ENCODE results near the gene SPARCL1. TPM values are rescaled to one million over a fixed set of nuclear protein-coding genes. Genes with fewer than 3 reads are reported as not detected.
A peak's percentile ranks its signal among the peaks of the same experiment; 100 is the strongest.
"Not testable (repeated sequence)": the region's sequence is repeated elsewhere in the genome, so short reads cannot be mapped to it uniquely, and the experiment has no call there.

SPARCL1 gene
- total and polyA plus RNA-seq, 2 experiments from 2014 or later = not detected

DNA sequence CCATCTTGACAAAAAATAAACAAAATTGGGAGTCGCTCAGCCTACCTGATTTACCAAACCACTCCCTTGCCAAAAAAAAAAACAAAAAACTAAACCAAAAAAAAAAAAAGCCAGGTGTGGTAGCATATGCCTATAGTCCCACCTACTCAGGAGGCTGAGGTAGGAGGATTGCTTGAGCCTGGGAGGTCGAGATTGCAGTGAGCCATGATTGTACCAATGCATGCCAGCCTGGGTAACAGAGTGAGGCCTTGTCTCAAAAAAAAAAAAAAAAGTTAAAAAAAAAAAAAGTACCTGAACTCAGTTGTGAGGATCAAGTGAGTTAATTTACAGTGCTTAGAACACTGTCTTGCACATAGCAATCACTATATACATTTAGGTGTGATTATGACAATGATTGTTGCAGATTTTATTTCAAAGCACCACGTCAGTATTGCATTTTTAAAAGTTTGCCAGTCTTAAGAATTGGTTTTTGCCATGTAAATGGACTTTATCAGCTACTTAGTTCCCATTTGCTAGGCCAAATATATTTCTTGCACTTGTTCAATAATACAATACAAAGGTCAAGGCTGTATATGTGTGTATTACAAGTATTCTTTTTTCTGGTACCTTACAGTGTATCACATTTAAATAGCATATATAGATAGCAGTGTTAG lies 102.2 kb downstream of the SPARCL1 start:
- peaks cover 13% of the 10 kb centered on the region for H3K4me1 ChIP-seq (ENCODE audit: insufficient read depth)
- DNase-seq = no peak
- no peak overlapping the region for H3K9ac ChIP-seq
- 93 to 97% methylated on average over 3 of the region's 3 CpGs for WGBS, 2 experiments (ENCODE audit: low coverage in 1 of 2, low lambda C conversion rate in 2 of 2, missing lambda C conversion rate in 2 of 2)
- no peaks in the 10 kb centered on the region for H3K9me3 ChIP-seq (ENCODE audit: low read depth)
- no peaks in the 10 kb centered on the region for H4K20me1 ChIP-seq (ENCODE audit: insufficient read depth)
- no peaks in the 10 kb centered on the region for H3F3A ChIP-seq (ENCODE audit: insufficient read depth)
- in situ Hi-C loops (cut with MboI) = no loop called here
- no peak overlapping the region for H3K27ac ChIP-seq
- TF ChIP-seq EZH2phosphoT487 (IDR thresholded peaks at IDR 0.05; ENCODE audit: insufficient read depth, low read depth) (no peak), EZH2 (IDR thresholded peaks at IDR 0.05; ENCODE audit: insufficient read depth, poor library complexity, severe bottlenecking) (no peak)
- peaks cover 94% of the 10 kb centered on the region for H3K79me2 ChIP-seq (ENCODE audit: insufficient read depth)
- no peak overlapping the region for H3K4me3 ChIP-seq
- H3K36me3 ChIP-seq (ENCODE audit: low read depth) = no peaks in the 10 kb centered on the region
- H3K9me2 ChIP-seq (ENCODE audit: insufficient read depth) = no peaks in the 10 kb centered on the region
- H3K4me2 ChIP-seq (ENCODE audit: unreplicated experiment) = no peak overlapping the region
- H3K27me3 ChIP-seq (replicated peaks; ENCODE audit: insufficient read depth) = no peaks in the 10 kb centered on the region
- H2AFZ ChIP-seq = no peak overlapping the region

DNA sequence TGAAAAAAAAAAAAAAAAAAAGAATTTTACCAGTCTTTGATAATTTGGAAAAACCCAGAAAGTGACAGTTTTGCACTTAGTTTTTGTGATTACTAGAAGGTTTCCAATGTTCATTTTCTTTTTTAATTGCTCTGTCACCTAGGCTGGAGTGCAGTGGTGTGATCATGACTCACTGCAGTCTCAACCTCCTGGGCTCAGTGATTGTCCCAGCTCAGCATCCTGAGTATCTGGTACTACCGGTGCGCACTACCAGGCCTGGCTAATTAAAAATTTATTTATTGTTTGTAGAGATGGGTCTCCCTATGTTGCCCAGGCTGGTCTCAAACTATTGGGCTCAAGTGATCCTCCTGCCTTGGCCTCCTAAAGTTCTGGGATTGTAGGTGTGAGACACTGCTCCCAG lies 103.5 kb downstream of the SPARCL1 start:
- 95 to 97% methylated on average over 2 of the region's 2 CpGs for WGBS, 2 experiments (ENCODE audit: low coverage in 1 of 2, low lambda C conversion rate in 2 of 2, missing lambda C conversion rate in 2 of 2)
- no peak overlapping the region for H3K4me2 ChIP-seq (ENCODE audit: unreplicated experiment)
- H3K9me3 ChIP-seq (ENCODE audit: low read depth) = no peaks in the 10 kb centered on the region
- no peak overlapping the region for H2AFZ ChIP-seq
- no peak overlapping the region for H3K27ac ChIP-seq
- DNase-seq = peak; percentile 9
- H3K79me2 ChIP-seq (ENCODE audit: insufficient read depth) = peaks cover 89% of the 10 kb centered on the region
- no peaks in the 10 kb centered on the region for H3K27me3 ChIP-seq (replicated peaks; ENCODE audit: insufficient read depth)
- TF ChIP-seq EZH2 (IDR thresholded peaks at IDR 0.05; ENCODE audit: insufficient read depth, poor library complexity, severe bottlenecking) = no peak
- H3K9me2 ChIP-seq (ENCODE audit: insufficient read depth) = no peaks in the 10 kb centered on the region
- no peaks in the 10 kb centered on the region for H3K36me3 ChIP-seq (ENCODE audit: low read depth)
- H3F3A ChIP-seq (ENCODE audit: insufficient read depth) = no peaks in the 10 kb centered on the region
- peaks cover 16% of the 10 kb centered on the region for H3K4me1 ChIP-seq (ENCODE audit: insufficient read depth)
- no peak overlapping the region for H3K4me3 ChIP-seq
- in situ Hi-C loops (cut with MboI) = no loop called here
- no peaks in the 10 kb centered on the region for H4K20me1 ChIP-seq (ENCODE audit: insufficient read depth)
- no peak overlapping the region for H3K9ac ChIP-seq

DNA sequence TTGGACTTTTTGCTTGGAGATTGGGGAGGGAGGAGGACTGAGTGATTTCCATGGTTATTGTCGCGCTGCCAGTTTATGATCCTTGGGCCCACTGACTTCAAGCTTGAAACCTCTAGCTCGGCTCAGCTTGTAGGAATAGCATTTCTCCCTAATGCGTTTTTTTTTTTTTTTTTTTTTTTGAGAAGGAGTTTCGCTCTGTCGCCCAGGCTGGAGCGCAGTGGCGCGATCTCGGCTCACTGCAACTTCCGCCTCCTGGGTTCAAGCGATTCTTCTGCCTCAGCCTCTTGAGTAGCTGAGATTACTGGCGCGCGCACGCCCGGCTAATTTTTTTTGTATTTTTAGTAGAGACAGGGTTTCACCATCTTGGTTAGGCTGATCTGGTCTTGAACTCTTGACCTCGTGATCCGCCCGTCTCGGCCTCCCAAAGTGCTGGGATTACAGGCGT lies 105.1 kb downstream of the SPARCL1 start:
- Histone ChIP-seq H3K4me1 (ENCODE audit: insufficient read depth) (peaks cover 16% of the 10 kb centered on the region), H3K4me2 (ENCODE audit: unreplicated experiment) (peak overlapping the region; percentile 89), H3K9ac (peak overlapping the region; percentile 90; the same call in 1 of the 2 replicates), H3K79me2 (ENCODE audit: insufficient read depth) (peaks cover 73% of the 10 kb centered on the region), H3K4me3 (peak overlapping the region; percentile 96), H2AFZ (peak overlapping the region; percentile 97; the same call in 1 of the 2 replicates)
- H3K27ac ChIP-seq; H3F3A ChIP-seq (ENCODE audit: insufficient read depth); H4K20me1 ChIP-seq (ENCODE audit: insufficient read depth); H3K9me2 ChIP-seq (ENCODE audit: insufficient read depth); H3K27me3 ChIP-seq (replicated peaks; ENCODE audit: insufficient read depth); H3K9me3 ChIP-seq (ENCODE audit: low read depth); H3K36me3 ChIP-seq (ENCODE audit: low read depth); in situ Hi-C loops (cut with MboI): not testable (repeated sequence)
- DNase-seq = peak; percentile 24
- 93 to 97% methylated on average over 14 to 22 of the region's 22 CpGs for WGBS, 2 experiments (ENCODE audit: low coverage in 1 of 2, low lambda C conversion rate in 2 of 2, missing lambda C conversion rate in 2 of 2)

Other genes starting within 250 kb of the SPARCL1 start
- gene HSD17B13, start 206.5 kb downstream of the SPARCL1 start, total RNA-seq (2014; rRNA removed; shearing (Covaris generic)) = not detected in 2 replicates
- gene HSD17B13, start 206.5 kb downstream of the SPARCL1 start, polyA plus RNA-seq (2016; fragmentation: Nextera tagmentation; extraction: Ambion mirVana) = not detected in 2 replicates
- 37.0 and 44.6 TPM in 2 replicates for gene HSD17B11, start 138.2 kb downstream of the SPARCL1 start, total RNA-seq (2014; rRNA removed; shearing (Covaris generic))
- gene HSD17B11, start 138.2 kb downstream of the SPARCL1 start, polyA plus RNA-seq (2016; fragmentation: Nextera tagmentation; extraction: Ambion mirVana) = 30.4 and 31.1 TPM in 2 replicates
- 9.4 and 11.2 TPM in 2 replicates for gene NUDT9, start 106.8 kb downstream of the SPARCL1 start, total RNA-seq (2014; rRNA removed; shearing (Covaris generic))
- 34.8 and 36.4 TPM in 2 replicates for gene NUDT9, start 106.8 kb downstream of the SPARCL1 start, polyA plus RNA-seq (2016; fragmentation: Nextera tagmentation; extraction: Ambion mirVana)
- not detected in 2 replicates for gene DSPP, start 79.2 kb upstream of the SPARCL1 start, total RNA-seq (2014; rRNA removed; shearing (Covaris generic))
- not detected in 2 replicates for gene DSPP, start 79.2 kb upstream of the SPARCL1 start, polyA plus RNA-seq (2016; fragmentation: Nextera tagmentation; extraction: Ambion mirVana)
- gene DMP1, start 120.9 kb upstream of the SPARCL1 start, total RNA-seq (2014; rRNA removed; shearing (Covaris generic)) = not detected in 2 replicates
- gene DMP1, start 120.9 kb upstream of the SPARCL1 start, polyA plus RNA-seq (2016; fragmentation: Nextera tagmentation; extraction: Ambion mirVana) = not detected in 2 replicates